Islet precursor cell (in vitro differentiated cells): ENCODE measurements around the gene ZNF592.
"Not testable (repeated sequence)": the region's sequence is repeated elsewhere in the genome, so short reads cannot be mapped to it uniquely, and the experiment has no call there.

Source experiments
- DNase-seq: peaks from one replicate; pipeline ENCODE4 v3.0.0-alpha.2; 2018

ZNF592 gene

GRCh38 chr15:84749111-84749991 is 959 bp downstream of the ZNF592 start:
- DNase-seq, result peak; percentile 66

- DNase-seq, result peak; percentile 85
Observed at GRCh38 chr15:84750583-84751092, 2.2 kb downstream of the ZNF592 start.

GRCh38 chr15:84751721-84752120 is 3.3 kb downstream of the ZNF592 start:
- DNase-seq, result not testable (repeated sequence)

GRCh38 chr15:84752195-84752594 is 3.8 kb downstream of the ZNF592 start:
- DNase-seq, result no peak

- DNase-seq, result no peak
Observed at GRCh38 chr15:84752700-84753099, 4.3 kb downstream of the ZNF592 start.

- DNase-seq, result not testable (repeated sequence)
Observed at GRCh38 chr15:84754889-84755288, 6.5 kb downstream of the ZNF592 start.

- no peak for DNase-seq
Observed at GRCh38 chr15:84755736-84756527, 7.5 kb downstream of the ZNF592 start.

- no peak for DNase-seq
Observed at GRCh38 chr15:84759018-84759417, 10.6 kb downstream of the ZNF592 start.

GRCh38 chr15:84760219-84760618 is 11.8 kb downstream of the ZNF592 start:
- DNase-seq, result no peak

GRCh38 chr15:84761607-84762131 is 13.3 kb downstream of the ZNF592 start:
- DNase-seq, result no peak

- no peak for DNase-seq
Observed at GRCh38 chr15:84762840-84763572, 14.6 kb downstream of the ZNF592 start.

- DNase-seq, result no peak
Observed at GRCh38 chr15:84764585-84764984, 16.2 kb downstream of the ZNF592 start.

GRCh38 chr15:84764989-84765388 is 16.6 kb downstream of the ZNF592 start:
- no peak for DNase-seq

- DNase-seq, result no peak
Observed at GRCh38 chr15:84765675-84766074, 17.3 kb downstream of the ZNF592 start.

- DNase-seq, result peak; percentile 79
Observed at GRCh38 chr15:84766461-84767035, 18.2 kb downstream of the ZNF592 start.

- no peak for DNase-seq
Observed at GRCh38 chr15:84772031-84772430, 23.6 kb downstream of the ZNF592 start.

- no peak for DNase-seq
Observed at GRCh38 chr15:84772467-84772866, 24.1 kb downstream of the ZNF592 start.

GRCh38 chr15:84773716-84774115 is 25.3 kb downstream of the ZNF592 start:
- no peak for DNase-seq

GRCh38 chr15:84775867-84776449 is 27.6 kb downstream of the ZNF592 start:
- DNase-seq, result peak; percentile 69

GRCh38 chr15:84778194-84778593 is 29.8 kb downstream of the ZNF592 start:
- no peak for DNase-seq

GRCh38 chr15:84780492-84780891 is 32.1 kb downstream of the ZNF592 start:
- no peak for DNase-seq

- no peak for DNase-seq
Observed at GRCh38 chr15:84781495-84781894, 33.1 kb downstream of the ZNF592 start.
